Measurements from ENCODE around the gene SAMD8. TPM values are rescaled to one million over a fixed set of nuclear protein-coding genes. Genes with fewer than 3 reads are reported as not detected.

SAMD8 gene
- total and polyA plus RNA-seq, 7 donors: 10.8 to 44.2 (median 35.1) TPM

- intact Hi-C loops (cut with DNase I): no loop called here
- TF ChIP-seq CTCF (IDR thresholded peaks at IDR 0.05): no peak
- 74 to 84% (median 78%) methylated on average over 2 of the region's 2 CpGs for WGBS, 3 donors
- ATAC-seq (no peak), DNase-seq (no peak)
- peak overlapping the region; percentile 47 for H3K27ac ChIP-seq
- H3K4me1 ChIP-seq: peaks cover 39% of the 10 kb centered on the region
- no peaks in the 10 kb centered on the region for H3K9me3 ChIP-seq
- H3K36me3 ChIP-seq (ENCODE audit: insufficient read depth in 1 of 2, low read depth in 1 of 2): peaks cover 0 to 40% of the 10 kb centered on the region in 2 donors
- H3K27me3 ChIP-seq (ENCODE audit: insufficient read depth in 3 of 3, low read length in 2 of 3): no peaks in the 10 kb centered on the region
- H3K4me3 ChIP-seq: no peak overlapping the region
Measured at GRCh38 chr10:75165684-75166622, 54.5 kb downstream of the SAMD8 start.

- no peaks in the 10 kb centered on the region for H3K27me3 ChIP-seq (ENCODE audit: insufficient read depth in 3 of 3, low read length in 2 of 3)
- H3K4me3 ChIP-seq: no peak overlapping the region
- peaks cover 39% of the 10 kb centered on the region for H3K4me1 ChIP-seq
- no peak for TF ChIP-seq CTCF (IDR thresholded peaks at IDR 0.05)
- no peak for DNase-seq
- peak overlapping the region; percentile 47 for H3K27ac ChIP-seq
- WGBS, 3 donors: 86 to 97% (median 94%) methylated on average over 1 of the region's 1 CpG
- H3K9me3 ChIP-seq: no peaks in the 10 kb centered on the region
- intact Hi-C loops (cut with DNase I): no loop called here
- peaks cover 0 to 45% of the 10 kb centered on the region in 2 donors for H3K36me3 ChIP-seq (ENCODE audit: insufficient read depth in 1 of 2, low read depth in 1 of 2)
- no peak for ATAC-seq
Measured at GRCh38 chr10:75166623-75166972, 55.1 kb downstream of the SAMD8 start.

GRCh38 chr10:75168275-75168674 is 56.8 kb downstream of the SAMD8 start:
- H3K27ac ChIP-seq: peak overlapping the region; percentile 62
- intact Hi-C loops (cut with DNase I): no loop called here

GRCh38 chr10:75170215-75170614 is 58.8 kb downstream of the SAMD8 start:
- no peaks in the 10 kb centered on the region for H3K9me3 ChIP-seq
- H3K27me3 ChIP-seq (ENCODE audit: insufficient read depth in 3 of 3, low read length in 2 of 3): no peaks in the 10 kb centered on the region
- peaks cover 0 to 46% of the 10 kb centered on the region in 2 donors for H3K36me3 ChIP-seq (ENCODE audit: insufficient read depth in 1 of 2, low read depth in 1 of 2)
- WGBS, 3 donors: 26 to 35% (median 31%) methylated on average over 1 of the region's 1 CpG
- no peak for TF ChIP-seq CTCF (IDR thresholded peaks at IDR 0.05)
- peaks cover 30% of the 10 kb centered on the region for H3K4me1 ChIP-seq
- peak overlapping the region; percentile 62 for H3K27ac ChIP-seq
- H3K4me3 ChIP-seq: no peak overlapping the region
- DNase-seq: no peak
- intact Hi-C loops (cut with DNase I): no loop called here
- peak; percentile 90 to 96 (median 92) for ATAC-seq

More at GRCh38 chr10:75168275-75168674, 56.8 kb downstream of the SAMD8 start:
- WGBS, 3 donors: 59 to 83% (median 70%) methylated on average over 6 of the region's 6 CpGs
- ATAC-seq (no peak), DNase-seq (no peak)
- Histone ChIP-seq H3K36me3 (ENCODE audit: insufficient read depth in 1 of 2, low read depth in 1 of 2) (peaks cover 0 to 48% of the 10 kb centered on the region in 2 donors), H3K9me3 (no peaks in the 10 kb centered on the region), H3K27me3 (ENCODE audit: insufficient read depth in 3 of 3, low read length in 2 of 3) (no peaks in the 10 kb centered on the region), H3K4me1 (peaks cover 38% of the 10 kb centered on the region), H3K4me3 (no peak overlapping the region)
- no peak for TF ChIP-seq CTCF (IDR thresholded peaks at IDR 0.05)
